K562 (cell line): ENCODE measurements around the gene BANP. TPM values are rescaled to one million over a fixed set of nuclear protein-coding genes. Genes with fewer than 3 reads are reported as not detected.

Source experiments
- ATAC-seq: fragments of 200-7000 bp; cut with Tn5 transposase; 3 replicates; pipeline ENCODE4 v1.9.1; 2020; ENCODE audit warnings: moderate library complexity
- BruUV-seq: library from RNA; stranded (reverse); fragments of 400-500 nt; replicated peaks from 2 replicates; lab custom pipeline; 2021; lab: Mats Ljungman, UMichigan
- CTCF ChIA-PET: fragments of 300-600 bp; formaldehyde crosslinking; extraction: SDS; loops from one replicate; lab custom pipeline; 2021; ENCODE audit warnings: low intra/inter-chr PET ratio; lab: Yijun Ruan, JAX
- POLR2A ChIA-PET: fragments of 300-600, 350-650 bp; sonication (Branson Sonifier 250); formaldehyde crosslinking; extraction: SDS; loops from one replicate; lab custom pipeline; 2021; ENCODE audit warnings: antibody characterized with exemption, inconsistent platforms; lab: Yijun Ruan, JAX
- DNase-seq, 4 experiments: peaks; one replicate each; pipeline versions ENCODE4 v3.0.0 to v3.0.0-alpha.2; 2011 to 2018; ENCODE audit warnings: low spot score in 3 of 4, mixed read lengths in 3 of 4; ENCODE audit errors: extremely low read depth in 1 of 4
- FAIRE-seq: peaks from 2 replicates; lab custom pipeline; 2011; peaks lifted over from hg19 to GRCh38; lab: Jason Lieb, UNC
- H2AFZ ChIP-seq: 2 replicates; pipeline ENCODE4 v1.6.0; 2011; ENCODE audit warnings: low read depth, low read length, control low read depth, inconsistent platforms
- H3K27ac ChIP-seq: fragments of 200-600 bp; 3 replicates; pipeline ENCODE4 v1.8.0; 2011; ENCODE audit warnings: low read depth, mild to moderate bottlenecking, control low read depth, inconsistent platforms, low read length, moderate library complexity, mixed read lengths; ENCODE audit errors: extremely low read depth
- H3K27me3 ChIP-seq, 2 experiments: fragments of 300-600 bp in 1 of 2; 2 replicates in 1 of 2; 3 replicates in 1 of 2; pipeline versions ENCODE4 v1.6.0 to v1.8.0; 2011; ENCODE audit warnings: inconsistent platforms in 2 of 2, low read length in 2 of 2, mild to moderate bottlenecking in 1 of 2, mixed read lengths in 1 of 2, moderate library complexity in 1 of 2; ENCODE audit not compliant: control insufficient read depth in 2 of 2, insufficient read depth in 2 of 2
- H3K36me3 ChIP-seq: fragments of 300-600 bp; 3 replicates; pipeline ENCODE4 v1.8.0; 2011; ENCODE audit warnings: mild to moderate bottlenecking, low read length, inconsistent platforms; ENCODE audit not compliant: control insufficient read depth, insufficient read depth
- H3K4me1 ChIP-seq, 2 experiments: fragments of 200-600 bp in 1 of 2; replicated peaks in 1 of 2; 2 replicates in 1 of 2; 3 replicates in 1 of 2; pipeline versions ENCODE4 v1.5.1 to v1.8.0; 2011; ENCODE audit warnings: inconsistent platforms in 2 of 2, low read length in 2 of 2, mild to moderate bottlenecking in 1 of 2, mixed read lengths in 1 of 2, moderate library complexity in 1 of 2; ENCODE audit not compliant: control insufficient read depth in 2 of 2, insufficient read depth in 2 of 2
- H3K4me2 ChIP-seq: 2 replicates; pipeline ENCODE4 v1.6.1; 2011; ENCODE audit warnings: low read length, control low read depth, inconsistent platforms, mixed read lengths; ENCODE audit not compliant: insufficient read depth
- H3K4me3 ChIP-seq: fragments of 200-600 bp; sonication (generic), shearing (Covaris generic); 2 replicates; pipeline ENCODE4 v1.5.1; 2016; ENCODE audit warnings: control low read depth, inconsistent platforms
- H3K79me2 ChIP-seq: fragments of 200-600 bp; 3 replicates; pipeline ENCODE4 v1.8.0; 2011; ENCODE audit warnings: low read length, inconsistent platforms; ENCODE audit not compliant: control insufficient read depth, insufficient read depth
- H3K9ac ChIP-seq, 2 experiments: 2 replicates each; pipeline versions ENCODE4 v1.6.0 to v1.6.1; 2011; ENCODE audit warnings: low read depth in 2 of 2, low read length in 2 of 2, control low read depth in 1 of 2, inconsistent platforms in 1 of 2, mild to moderate bottlenecking in 1 of 2, mixed read lengths in 1 of 2; ENCODE audit not compliant: insufficient read depth in 1 of 2
- H3K9me1 ChIP-seq: one replicate; pipeline ENCODE4 v1.6.0; 2011; ENCODE audit warnings: inconsistent platforms, mild to moderate bottlenecking, low read length, moderate library complexity; ENCODE audit not compliant: control insufficient read depth, insufficient read depth
- H3K9me3 ChIP-seq: replicated peaks from 2 replicates; pipeline ENCODE4 v1.5.1; 2011; ENCODE audit warnings: low read depth, low read length, inconsistent platforms; ENCODE audit not compliant: control insufficient read depth, insufficient read depth
- H4K20me1 ChIP-seq: replicated peaks from 2 replicates; pipeline ENCODE4 v1.6.1; 2011; ENCODE audit warnings: low read length, inconsistent platforms, mixed read lengths; ENCODE audit not compliant: control insufficient read depth, insufficient read depth
- EHMT2 ChIP-seq: fragments of 450-650 bp; IDR thresholded peaks from 2 replicates; pipeline ENCODE4 v1.6.1; 2018; ENCODE audit warnings: antibody characterized with exemption
- HIVEP1 ChIP-seq: fragments of 250-450 bp; sonication (Bioruptor Pico); IDR thresholded peaks from 2 replicates; pipeline ENCODE4 v1.4.0; 2020; ENCODE audit warnings: mild to moderate bottlenecking
- MAZ ChIP-seq, 2 experiments: fragments of 450-650 bp in 1 of 2; sonication (generic) in 1 of 2; formaldehyde crosslinking; IDR thresholded peaks in 1 of 2; conservative IDR thresholded peaks in 1 of 2; 2 replicates each; pipeline versions ENCODE4 v1.4.0 to v1.5.0; 2020; ENCODE audit warnings: mild to moderate bottlenecking in 1 of 2, missing genetic modification reagents in 1 of 2
- MEIS2 ChIP-seq: fragments of 450-650 bp; IDR thresholded peaks from 2 replicates; pipeline ENCODE4 v1.6.1; 2014; ENCODE audit warnings: mild to moderate bottlenecking; ENCODE audit not compliant: partially characterized antibody
- MIER1 ChIP-seq: fragments of 450-650 bp; IDR thresholded peaks from 2 replicates; pipeline ENCODE4 v1.6.1; 2016; ENCODE audit warnings: antibody characterized with exemption, mild to moderate bottlenecking, low read depth
- POLR3G ChIP-seq: IDR thresholded peaks from 2 replicates; pipeline ENCODE4 v1.6.1; 2011; ENCODE audit not compliant: insufficient read length, insufficient replicate concordance; ENCODE audit errors: extremely low read depth
- ZNF384 ChIP-seq: IDR thresholded peaks from 2 replicates; pipeline ENCODE4 v1.6.1; 2012; ENCODE audit warnings: low read depth, low read length, improper control_type of control experiment
- WGBS: fragments of 100-300 bp; shearing (Covaris generic); methylation state at CpG from one replicate; pipeline ENCODE4 v1.1.6; 2016; ENCODE audit warnings: low coverage, mixed read lengths; ENCODE audit not compliant: insufficient coverage; ENCODE audit errors: missing lambda C conversion rate; 5-methylcytosine and 5-hydroxymethylcytosine counted together
- in situ Hi-C: fragments of 300-500 bp; cut with MboI; formaldehyde crosslinking; loops from 4 replicates; pipeline ENCODE4 v1.15.0; 2018; ENCODE audit warnings: inconsistent platforms, mixed read lengths
- intact Hi-C: fragments of 100-400 bp; cut with micrococcal nuclease; formaldehyde crosslinking; loops from 2 replicates; pipeline ENCODE4 v1.14.2; 2022
- polyA plus RNA-seq, 8 experiments: library from polyadenylated mRNA; depleted of rRNA in 4 of 8; stranded (reverse) in 5 of 8; unstranded in 3 of 8; fragments of >200 nt; fragmentation: Nextera tagmentation in 2 of 8; fragmentation: Illumina TruSeq in 1 of 8; extraction: Ambion mirVana in 2 of 8; extraction: Trizol in 1 of 8; gene quantifications; 2 replicates each; pipeline versions ENCODE4 v1.2.1 to v1.2.3, GENCODE V29; 2011 to 2014; ENCODE audit warnings: inconsistent platforms in 1 of 8, missing spikeins in 1 of 8
- total RNA-seq, 7 experiments: library from RNA; depleted of rRNA in 6 of 7; stranded (reverse); fragments of >200 nt in 6 of 7; fragmentation: Illumina TruSeq in 2 of 7; extraction: Trizol in 2 of 7; gene quantifications; 2 replicates each; pipeline versions ENCODE4 v1.2.1 to v1.2.3, GENCODE V29; 2011 to 2021; ENCODE audit warnings: low replicate concordance in 1 of 7
- TF ChIP-seq, protein P1 (sequence below): fragments of 250-450 bp; sonication (Bioruptor Pico); IDR thresholded peaks from 2 replicates; pipeline ENCODE4 v1.4.0; 2020; ENCODE audit warnings: mild to moderate bottlenecking, moderate library complexity, borderline replicate concordance
- TF ChIP-seq, protein P2 (sequence below), 2 experiments: fragments of 450-650 bp in 1 of 2; sonication (generic) in 1 of 2; formaldehyde crosslinking in 1 of 2; IDR thresholded peaks in 1 of 2; conservative IDR thresholded peaks in 1 of 2; 2 replicates each; pipeline versions ENCODE4 v1.6.1 to v1.8.1; 2016 to 2023; ENCODE audit warnings: mild to moderate bottlenecking in 2 of 2, moderate library complexity in 2 of 2, inconsistent platforms in 1 of 2, missing genetic modification reagents in 1 of 2
- TF ChIP-seq, protein P3 (sequence below), 3 experiments: IDR thresholded peaks in 2 of 3; conservative IDR thresholded peaks in 1 of 3; 2 replicates each; pipeline ENCODE4 v1.5.1; 2011 to 2012; ENCODE audit warnings: low read length in 3 of 3, mild to moderate bottlenecking in 3 of 3, control low read depth in 2 of 3, improper control_type of control experiment in 1 of 3, inconsistent platforms in 1 of 3, low read depth in 1 of 3, mixed read lengths in 1 of 3, moderate library complexity in 1 of 3; ENCODE audit not compliant: insufficient read depth in 2 of 3
- TF ChIP-seq, protein P4 (sequence below): sonication (generic); formaldehyde crosslinking; IDR thresholded peaks from 2 replicates; pipeline ENCODE4 v1.8.1; 2023; ENCODE audit warnings: mild to moderate bottlenecking, missing genetic modification reagents

BANP gene
- total and polyA plus RNA-seq, 9 of the 15 experiments (the other 6 are each of a cell fraction or from before 2014, with no cell fraction given), result 4.6 to 22.1 (median 15.6) TPM

DNA sequence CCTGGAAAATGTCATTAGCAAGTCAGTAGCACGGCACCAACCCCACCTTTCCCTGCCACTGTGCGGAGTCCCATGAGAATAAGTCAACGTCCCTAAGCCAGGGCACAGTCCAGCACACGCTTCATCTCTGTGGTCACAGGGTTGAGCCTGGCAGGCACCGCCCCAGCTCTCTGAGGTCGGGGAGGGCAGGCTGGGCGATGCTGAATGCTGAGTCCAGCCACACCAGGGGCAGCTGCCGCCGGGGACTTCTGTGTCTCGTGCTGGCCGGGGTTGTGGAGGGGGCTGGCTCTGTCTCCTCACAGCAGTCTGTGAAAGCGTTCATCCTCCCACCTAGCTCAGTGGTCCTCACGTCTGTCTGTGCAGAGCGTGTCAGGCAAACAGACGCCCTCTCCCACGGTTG is 53.2 kb downstream of the BANP start (continued):
- TF ChIP-seq, protein P1, sequence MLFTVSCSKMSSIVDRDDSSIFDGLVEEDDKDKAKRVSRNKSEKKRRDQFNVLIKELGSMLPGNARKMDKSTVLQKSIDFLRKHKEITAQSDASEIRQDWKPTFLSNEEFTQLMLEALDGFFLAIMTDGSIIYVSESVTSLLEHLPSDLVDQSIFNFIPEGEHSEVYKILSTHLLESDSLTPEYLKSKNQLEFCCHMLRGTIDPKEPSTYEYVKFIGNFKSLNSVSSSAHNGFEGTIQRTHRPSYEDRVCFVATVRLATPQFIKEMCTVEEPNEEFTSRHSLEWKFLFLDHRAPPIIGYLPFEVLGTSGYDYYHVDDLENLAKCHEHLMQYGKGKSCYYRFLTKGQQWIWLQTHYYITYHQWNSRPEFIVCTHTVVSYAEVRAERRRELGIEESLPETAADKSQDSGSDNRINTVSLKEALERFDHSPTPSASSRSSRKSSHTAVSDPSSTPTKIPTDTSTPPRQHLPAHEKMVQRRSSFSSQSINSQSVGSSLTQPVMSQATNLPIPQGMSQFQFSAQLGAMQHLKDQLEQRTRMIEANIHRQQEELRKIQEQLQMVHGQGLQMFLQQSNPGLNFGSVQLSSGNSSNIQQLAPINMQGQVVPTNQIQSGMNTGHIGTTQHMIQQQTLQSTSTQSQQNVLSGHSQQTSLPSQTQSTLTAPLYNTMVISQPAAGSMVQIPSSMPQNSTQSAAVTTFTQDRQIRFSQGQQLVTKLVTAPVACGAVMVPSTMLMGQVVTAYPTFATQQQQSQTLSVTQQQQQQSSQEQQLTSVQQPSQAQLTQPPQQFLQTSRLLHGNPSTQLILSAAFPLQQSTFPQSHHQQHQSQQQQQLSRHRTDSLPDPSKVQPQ (CRISPR knock-in tag), result no peak
- TF ChIP-seq EHMT2 (no peak), HIVEP1 (no peak)

DNA sequence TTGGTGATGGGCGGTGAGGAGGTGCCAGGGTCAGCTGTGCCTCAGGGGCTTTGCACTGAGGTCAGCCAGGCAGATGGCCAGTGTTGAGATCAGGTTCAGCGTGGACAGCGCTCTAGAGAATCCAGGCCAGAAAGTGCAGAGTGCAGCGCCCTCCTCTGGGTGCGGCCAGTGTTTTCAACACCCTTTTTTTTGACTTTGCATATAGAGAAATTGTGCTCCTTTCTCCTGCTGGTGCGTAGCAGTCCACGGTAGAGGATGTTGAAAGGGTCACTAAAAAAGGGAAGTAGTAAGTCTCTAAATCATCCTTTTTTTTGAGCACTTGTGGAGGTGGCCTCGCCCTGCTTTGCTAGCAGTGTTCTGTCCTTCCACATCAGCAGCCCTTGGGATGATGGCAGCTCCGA is 53.9 kb downstream of the BANP start:
- DNase-seq, result peak in 3 of 4 experiments; percentile 16 to 26 (median 21)
- 77% methylated on average over 9 of the region's 9 CpGs for WGBS
- no peak overlapping the region for H3K4me3 ChIP-seq
- FAIRE-seq, result no peak
- ATAC-seq, result peak; percentile 67
- no TSS peak for BruUV-seq
- no peaks in the 10 kb centered on the region for H3K9me3 ChIP-seq
- no peaks in the 10 kb centered on the region for H3K9me1 ChIP-seq
- no peak overlapping the region for H3K4me2 ChIP-seq
- ChIA-PET CTCF (no interaction called here), POLR2A (no interaction called here)
- peaks cover 31% of the 10 kb centered on the region; the same call in 2 of the 3 replicates for H3K36me3 ChIP-seq
- no peaks in the 10 kb centered on the region for H3K79me2 ChIP-seq
- H3K27ac ChIP-seq, result no peak overlapping the region
- H3K4me1 ChIP-seq, result peaks cover 0 to 12% of the 10 kb centered on the region in 2 experiments; a peak in 2 of 5 replicates
- intact Hi-C loops, result no loop called here
- H3K27me3 ChIP-seq, result no peaks in the 10 kb centered on the region
- in situ Hi-C loops, result no loop called here
- 0 out of 2 replicates have a peak, but pooled peaks cover 3% of the 10 kb centered on the region for H4K20me1 ChIP-seq
- no peak overlapping the region for H3K9ac ChIP-seq
- no peak overlapping the region for H2AFZ ChIP-seq
- TF ChIP-seq ZNF384 (peak; percentile 71), POLR3G (no peak), MAZ (CRISPR knock-in tag; conservative IDR thresholded peaks at IDR 0.05 in 1 of 2, IDR thresholded peaks at IDR 0.05 in 1 of 2) (no peak), MIER1 (0 out of 2 replicates have a peak, but pooled peaks have one; percentile 30), MEIS2 (peak; percentile 14), EHMT2 (peak; percentile 71; the same call in 1 of the 2 replicates)
- TF ChIP-seq, protein P2, sequence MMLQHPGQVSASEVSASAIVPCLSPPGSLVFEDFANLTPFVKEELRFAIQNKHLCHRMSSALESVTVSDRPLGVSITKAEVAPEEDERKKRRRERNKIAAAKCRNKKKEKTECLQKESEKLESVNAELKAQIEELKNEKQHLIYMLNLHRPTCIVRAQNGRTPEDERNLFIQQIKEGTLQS (IDR thresholded peaks at IDR 0.05), result peak; percentile 48
- TF ChIP-seq, protein P2 (CRISPR knock-in tag; conservative IDR thresholded peaks at IDR 0.05), result no peak
- TF ChIP-seq, protein P3, sequence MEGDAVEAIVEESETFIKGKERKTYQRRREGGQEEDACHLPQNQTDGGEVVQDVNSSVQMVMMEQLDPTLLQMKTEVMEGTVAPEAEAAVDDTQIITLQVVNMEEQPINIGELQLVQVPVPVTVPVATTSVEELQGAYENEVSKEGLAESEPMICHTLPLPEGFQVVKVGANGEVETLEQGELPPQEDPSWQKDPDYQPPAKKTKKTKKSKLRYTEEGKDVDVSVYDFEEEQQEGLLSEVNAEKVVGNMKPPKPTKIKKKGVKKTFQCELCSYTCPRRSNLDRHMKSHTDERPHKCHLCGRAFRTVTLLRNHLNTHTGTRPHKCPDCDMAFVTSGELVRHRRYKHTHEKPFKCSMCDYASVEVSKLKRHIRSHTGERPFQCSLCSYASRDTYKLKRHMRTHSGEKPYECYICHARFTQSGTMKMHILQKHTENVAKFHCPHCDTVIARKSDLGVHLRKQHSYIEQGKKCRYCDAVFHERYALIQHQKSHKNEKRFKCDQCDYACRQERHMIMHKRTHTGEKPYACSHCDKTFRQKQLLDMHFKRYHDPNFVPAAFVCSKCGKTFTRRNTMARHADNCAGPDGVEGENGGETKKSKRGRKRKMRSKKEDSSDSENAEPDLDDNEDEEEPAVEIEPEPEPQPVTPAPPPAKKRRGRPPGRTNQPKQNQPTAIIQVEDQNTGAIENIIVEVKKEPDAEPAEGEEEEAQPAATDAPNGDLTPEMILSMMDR (IDR thresholded peaks at IDR 0.05 in 2 of 3, conservative IDR thresholded peaks at IDR 0.05 in 1 of 3; ENCODE audit: insufficient read depth in 2 of 3, low read depth in 1 of 3, low read length in 3 of 3), result peak; percentile 43 to 48 (median 47); a peak in 5 of 6 replicates
- TF ChIP-seq, protein P4, sequence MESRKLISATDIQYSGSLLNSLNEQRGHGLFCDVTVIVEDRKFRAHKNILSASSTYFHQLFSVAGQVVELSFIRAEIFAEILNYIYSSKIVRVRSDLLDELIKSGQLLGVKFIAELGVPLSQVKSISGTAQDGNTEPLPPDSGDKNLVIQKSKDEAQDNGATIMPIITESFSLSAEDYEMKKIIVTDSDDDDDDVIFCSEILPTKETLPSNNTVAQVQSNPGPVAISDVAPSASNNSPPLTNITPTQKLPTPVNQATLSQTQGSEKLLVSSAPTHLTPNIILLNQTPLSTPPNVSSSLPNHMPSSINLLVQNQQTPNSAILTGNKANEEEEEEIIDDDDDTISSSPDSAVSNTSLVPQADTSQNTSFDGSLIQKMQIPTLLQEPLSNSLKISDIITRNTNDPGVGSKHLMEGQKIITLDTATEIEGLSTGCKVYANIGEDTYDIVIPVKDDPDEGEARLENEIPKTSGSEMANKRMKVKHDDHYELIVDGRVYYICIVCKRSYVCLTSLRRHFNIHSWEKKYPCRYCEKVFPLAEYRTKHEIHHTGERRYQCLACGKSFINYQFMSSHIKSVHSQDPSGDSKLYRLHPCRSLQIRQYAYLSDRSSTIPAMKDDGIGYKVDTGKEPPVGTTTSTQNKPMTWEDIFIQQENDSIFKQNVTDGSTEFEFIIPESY (CRISPR knock-in tag), result peak; percentile 100
